Activated CD4-positive, alpha-beta T cell treated with anti-CD3 and anti-CD28 coated beads, Interleukin-2, amount 10 ng/mL, durations not matched to agents 24 days and 14 days (primary cell): ENCODE measurements around the gene ENTPD7. TPM values are rescaled to one million over a fixed set of nuclear protein-coding genes. Genes with fewer than 3 reads are reported as not detected.

Experiments
- DNase-seq: peaks from one replicate; pipeline ENCODE4 v3.0.0; 2022
- H3K27ac Mint-ChIP-seq: one replicate; pipeline ENCODE4 v1.8.0; 2022; ENCODE audit warnings: mild to moderate bottlenecking, mixed read lengths
- H3K27me3 Mint-ChIP-seq: one replicate; pipeline ENCODE4 v1.8.0; 2022; ENCODE audit warnings: mixed read lengths
- H3K36me3 Mint-ChIP-seq: one replicate; pipeline ENCODE4 v1.8.0; 2022; ENCODE audit warnings: low read depth, mild to moderate bottlenecking, mixed read lengths
- H3K4me1 Mint-ChIP-seq: one replicate; pipeline ENCODE4 v1.8.0; 2021; ENCODE audit warnings: mixed read lengths
- H3K4me3 Mint-ChIP-seq: one replicate; pipeline ENCODE4 v1.8.0; 2022; ENCODE audit warnings: mild to moderate bottlenecking, moderate library complexity, mixed read lengths
- H3K9me3 Mint-ChIP-seq: one replicate; pipeline ENCODE4 v1.8.0; 2021; ENCODE audit warnings: mixed read lengths
- intact Hi-C: fragments of 100-400 bp; cut with micrococcal nuclease; formaldehyde crosslinking; loops from one replicate; pipeline ENCODE4 v1.15.1; 2023
- total RNA-seq: library from RNA; stranded (reverse); gene quantifications from 2 replicates; pipeline ENCODE4 v1.2.3, GENCODE V29; 2022

The ENTPD7 gene, protein sequence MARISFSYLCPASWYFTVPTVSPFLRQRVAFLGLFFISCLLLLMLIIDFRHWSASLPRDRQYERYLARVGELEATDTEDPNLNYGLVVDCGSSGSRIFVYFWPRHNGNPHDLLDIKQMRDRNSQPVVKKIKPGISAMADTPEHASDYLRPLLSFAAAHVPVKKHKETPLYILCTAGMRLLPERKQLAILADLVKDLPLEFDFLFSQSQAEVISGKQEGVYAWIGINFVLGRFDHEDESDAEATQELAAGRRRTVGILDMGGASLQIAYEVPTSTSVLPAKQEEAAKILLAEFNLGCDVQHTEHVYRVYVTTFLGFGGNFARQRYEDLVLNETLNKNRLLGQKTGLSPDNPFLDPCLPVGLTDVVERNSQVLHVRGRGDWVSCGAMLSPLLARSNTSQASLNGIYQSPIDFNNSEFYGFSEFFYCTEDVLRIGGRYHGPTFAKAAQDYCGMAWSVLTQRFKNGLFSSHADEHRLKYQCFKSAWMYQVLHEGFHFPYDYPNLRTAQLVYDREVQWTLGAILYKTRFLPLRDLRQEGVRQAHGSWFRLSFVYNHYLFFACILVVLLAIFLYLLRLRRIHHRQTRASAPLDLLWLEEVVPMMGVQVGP
- total RNA-seq, result 8.2 and 8.3 TPM in 2 replicates

- H3K27ac Mint-ChIP-seq, result peak within 1 kb of the TSS; percentile 85
- peak within 1 kb of the TSS; percentile 87 for H3K4me3 Mint-ChIP-seq
- no peaks in the 10 kb centered on the region for H3K9me3 Mint-ChIP-seq
- peaks cover 18% of the 10 kb centered on the region for H3K27me3 Mint-ChIP-seq
- intact Hi-C loops, result loop anchor here (1.0 to 2.0 kb wide), 2 partner anchors 39 to 74 kb away; partner anchors contain the start of genes COX15, CUTC and SLC25A28
- peaks cover 18% of the 10 kb centered on the region for H3K4me1 Mint-ChIP-seq
- DNase-seq, result peak; percentile 97
- peaks cover 7% of the 10 kb centered on the region for H3K36me3 Mint-ChIP-seq
Observed at GRCh38 chr10:99659031-99659867, at the start of gene ENTPD7. Gene ENTPD7, plus strand, starts transcription at chr10:99659509. Its CDS starts 448 bp downstream, at chr10:99659957.

DNA sequence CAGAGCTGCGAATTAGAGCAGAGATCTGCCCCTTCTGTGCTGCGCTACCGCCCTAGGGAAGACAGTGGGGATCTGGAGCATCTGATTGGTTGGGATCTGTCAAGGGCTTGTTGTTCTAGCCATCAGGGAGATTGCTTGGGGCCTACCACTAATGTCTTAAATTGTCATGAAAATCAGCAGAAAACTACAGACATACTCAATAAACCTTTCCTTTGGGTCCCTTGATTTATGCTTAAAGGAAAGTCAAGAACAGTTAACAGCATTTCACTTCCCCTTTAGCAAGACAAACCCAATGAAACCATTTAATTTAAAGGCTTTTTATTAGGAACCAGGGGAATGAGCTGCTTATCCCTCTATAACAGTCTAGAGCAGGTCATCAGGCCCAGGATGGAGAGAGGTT lies 49.1 kb upstream of the ENTPD7 start:
- Mint-ChIP-seq H3K36me3 (peaks cover 33% of the 10 kb centered on the region), H3K9me3 (no peaks in the 10 kb centered on the region), H3K4me1 (peaks cover 11% of the 10 kb centered on the region), H3K27me3 (no peaks in the 10 kb centered on the region), H3K4me3 (no peak overlapping the region), H3K27ac (no peak overlapping the region)
- DNase-seq, result no peak
- intact Hi-C loops, result loop anchor here (10.0 kb wide), 1 partner anchor 1475 kb away; the partner anchor contains the start of gene R3HCC1L

DNA sequence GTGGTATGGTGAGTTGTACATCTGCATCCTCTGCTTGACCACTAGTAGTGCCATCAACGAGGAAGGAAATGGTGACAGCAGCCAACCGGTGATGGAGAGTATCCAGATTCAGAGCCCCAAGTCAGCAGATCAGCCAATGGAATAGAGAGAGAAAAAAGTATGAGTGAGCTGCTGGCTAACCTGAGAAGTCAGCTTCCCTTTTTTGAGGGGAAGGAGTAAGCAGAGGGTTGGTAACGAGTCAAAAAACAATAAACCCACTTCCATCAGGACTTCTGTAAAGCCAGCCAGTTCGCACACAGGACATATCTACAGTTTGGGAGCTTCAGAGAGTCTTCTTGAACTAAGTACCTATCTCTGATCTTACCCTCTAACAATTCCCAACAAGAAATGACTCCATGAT lies 48.0 kb upstream of the ENTPD7 start:
- no peak for DNase-seq
- H3K27ac Mint-ChIP-seq, result no peak overlapping the region
- intact Hi-C loops, result loop anchor here (10.0 kb wide), 1 partner anchor 1477 kb away; the partner anchor contains the start of gene R3HCC1L
- no peak overlapping the region for H3K4me3 Mint-ChIP-seq
- H3K36me3 Mint-ChIP-seq, result peaks cover 42% of the 10 kb centered on the region
- H3K9me3 Mint-ChIP-seq, result no peaks in the 10 kb centered on the region
- peaks cover 20% of the 10 kb centered on the region for H3K4me1 Mint-ChIP-seq
- H3K27me3 Mint-ChIP-seq, result no peaks in the 10 kb centered on the region

GRCh38 chr10:99612167-99612831 lies 47.0 kb upstream of the ENTPD7 start:
- Mint-ChIP-seq H3K27me3 (no peaks in the 10 kb centered on the region), H3K36me3 (peaks cover 44% of the 10 kb centered on the region), H3K9me3 (no peaks in the 10 kb centered on the region), H3K4me1 (peaks cover 29% of the 10 kb centered on the region), H3K27ac (peak overlapping the region; percentile 43), H3K4me3 (no peak overlapping the region)
- intact Hi-C loops, result loop anchor here (1.0 to 10.0 kb wide), 4 partner anchors 52 to 1477 kb away; partner anchors contain the start of gene R3HCC1L
- DNase-seq, result peak; percentile 84

DNA sequence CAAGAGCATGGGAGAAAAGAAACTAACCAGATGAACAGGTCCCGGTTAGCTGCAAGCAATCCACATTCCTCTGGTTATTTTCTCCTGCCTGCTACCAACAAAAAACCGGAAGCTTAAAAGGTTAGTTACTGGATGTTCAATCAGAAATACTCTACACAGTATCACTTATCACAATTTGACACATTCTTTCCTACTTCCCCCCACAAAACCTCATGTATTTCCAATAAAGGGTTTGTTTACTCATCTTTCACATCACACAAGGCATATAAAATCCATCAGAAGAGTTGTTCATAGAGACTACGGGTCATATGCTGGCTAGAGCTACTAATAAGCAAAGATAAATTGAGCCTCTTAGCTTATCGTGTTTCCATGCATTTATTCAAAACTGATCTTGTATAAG lies 43.9 kb upstream of the ENTPD7 start:
- Mint-ChIP-seq H3K9me3 (no peaks in the 10 kb centered on the region), H3K27me3 (no peaks in the 10 kb centered on the region), H3K4me1 (peaks cover 42% of the 10 kb centered on the region), H3K36me3 (peaks cover 48% of the 10 kb centered on the region), H3K27ac (peak overlapping the region; percentile 60), H3K4me3 (peak overlapping the region; percentile 17)
- intact Hi-C loops, result loop anchor here (10.0 kb wide), 1 partner anchor 1481 kb away; the partner anchor contains the start of gene R3HCC1L
- no peak for DNase-seq

DNA sequence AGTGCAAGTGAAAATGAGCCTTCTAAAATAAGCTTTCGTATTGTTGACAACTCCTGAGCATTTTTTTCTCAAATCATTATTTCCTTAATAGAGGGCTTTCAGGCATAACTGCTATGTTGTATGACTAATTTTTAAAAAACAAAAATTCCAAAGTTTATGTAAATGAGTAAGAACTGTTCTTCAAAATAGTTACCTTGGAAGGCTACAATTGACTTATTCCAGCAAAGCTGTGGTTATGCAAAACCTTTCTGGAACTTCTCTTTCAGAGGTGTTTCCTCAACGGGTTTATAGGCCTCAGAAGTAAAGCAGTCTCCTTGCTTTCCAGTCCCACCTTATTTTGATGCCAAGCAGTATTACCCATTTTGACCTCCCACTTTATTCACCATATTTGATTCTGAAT lies 41.6 kb upstream of the ENTPD7 start:
- intact Hi-C loops, result loop anchor here (10.0 kb wide), 1 partner anchor 1483 kb away; the partner anchor contains the start of gene R3HCC1L

GRCh38 chr10:99619090-99619800 lies 40.1 kb upstream of the ENTPD7 start:
- H3K4me3 Mint-ChIP-seq, result peak overlapping the region; percentile 90
- intact Hi-C loops, result loop anchor here (1.0 to 10.0 kb wide), 2 partner anchors 113 to 1484 kb away; partner anchors contain the start of genes COX15, CUTC and R3HCC1L
- H3K27me3 Mint-ChIP-seq, result no peaks in the 10 kb centered on the region
- no peaks in the 10 kb centered on the region for H3K9me3 Mint-ChIP-seq
- peak overlapping the region; percentile 82 for H3K27ac Mint-ChIP-seq
- H3K4me1 Mint-ChIP-seq, result peaks cover 42% of the 10 kb centered on the region
- peak; percentile 75 for DNase-seq
- peaks cover 24% of the 10 kb centered on the region for H3K36me3 Mint-ChIP-seq

More for the DNA sequence above, 41.6 kb upstream of the ENTPD7 start:
- H3K27me3 Mint-ChIP-seq, result no peaks in the 10 kb centered on the region
- peaks cover 30% of the 10 kb centered on the region for H3K36me3 Mint-ChIP-seq
- no peak for DNase-seq
- H3K4me1 Mint-ChIP-seq, result peaks cover 41% of the 10 kb centered on the region
- H3K9me3 Mint-ChIP-seq, result no peaks in the 10 kb centered on the region
- peak overlapping the region; percentile 90 for H3K4me3 Mint-ChIP-seq
- H3K27ac Mint-ChIP-seq, result peak overlapping the region; percentile 6

DNA sequence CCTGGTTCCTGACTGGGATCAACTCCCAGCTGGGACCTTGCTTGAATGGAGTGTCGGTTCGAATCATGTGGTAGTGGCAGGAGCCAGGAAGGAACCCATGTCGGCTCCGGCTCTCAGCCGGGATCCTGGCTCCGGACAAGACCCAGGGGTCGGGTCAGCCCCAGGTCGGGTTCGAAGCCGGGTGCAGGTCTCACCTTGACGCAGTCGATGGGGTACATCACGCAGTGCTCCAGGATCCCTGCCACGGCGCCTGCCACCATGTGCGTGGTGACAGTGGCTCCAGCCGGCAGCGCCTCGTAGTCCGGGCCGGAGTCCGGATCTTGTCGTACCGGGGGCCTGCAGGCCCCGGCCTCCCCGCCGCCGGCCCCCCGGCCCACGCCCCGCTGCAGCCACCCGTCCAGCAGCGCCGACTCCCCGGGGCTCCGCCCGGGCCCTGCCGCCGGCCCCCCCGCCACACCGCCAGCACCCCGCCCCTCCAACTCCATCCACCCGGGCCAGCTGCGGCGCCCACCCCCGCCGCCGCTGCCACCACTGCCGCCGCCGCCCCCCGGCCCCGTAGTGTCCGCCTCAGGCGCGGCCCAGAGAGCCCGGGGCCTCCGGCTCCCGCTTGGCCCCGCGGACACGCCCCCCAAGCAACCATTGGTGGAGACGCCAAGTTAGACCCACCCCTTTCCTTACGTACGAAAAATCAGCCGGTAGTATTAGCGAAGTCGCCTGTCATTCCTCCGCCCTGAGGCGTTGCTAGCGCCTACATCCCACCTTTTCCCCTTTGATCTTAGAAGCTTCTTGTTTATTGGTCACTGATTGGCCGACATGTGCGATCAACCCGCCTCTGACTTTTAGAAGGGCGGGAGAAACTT lies 39.2 kb upstream of the ENTPD7 start, which contains the start of gene SLC25A28:
Gene SLC25A28, minus strand, starts transcription at position 589 of the 860 bp plus-strand sequence. Its CDS starts 104 bp downstream, at position 485.
- Mint-ChIP-seq H3K27me3 (no peaks in the 10 kb centered on the region), H3K4me1 (peaks cover 42% of the 10 kb centered on the region), H3K4me3 (peak within 1 kb of the TSS; percentile 92), H3K27ac (peak within 1 kb of the TSS; percentile 96), H3K9me3 (no peaks in the 10 kb centered on the region), H3K36me3 (peaks cover 24% of the 10 kb centered on the region)
- DNase-seq, result peak; percentile 98
- intact Hi-C loops, result loop anchor here (1.0 to 10.0 kb wide), 5 partner anchors 39 to 1485 kb away; partner anchors contain the start of genes COX15, CUTC, ENTPD7 and GOT1

- Mint-ChIP-seq H3K4me3 (peak overlapping the region; percentile 92), H3K9me3 (no peaks in the 10 kb centered on the region), H3K4me1 (peaks cover 35% of the 10 kb centered on the region)
Observed at GRCh38 chr10:99620711-99621453, 38.4 kb upstream of the ENTPD7 start.

DNA sequence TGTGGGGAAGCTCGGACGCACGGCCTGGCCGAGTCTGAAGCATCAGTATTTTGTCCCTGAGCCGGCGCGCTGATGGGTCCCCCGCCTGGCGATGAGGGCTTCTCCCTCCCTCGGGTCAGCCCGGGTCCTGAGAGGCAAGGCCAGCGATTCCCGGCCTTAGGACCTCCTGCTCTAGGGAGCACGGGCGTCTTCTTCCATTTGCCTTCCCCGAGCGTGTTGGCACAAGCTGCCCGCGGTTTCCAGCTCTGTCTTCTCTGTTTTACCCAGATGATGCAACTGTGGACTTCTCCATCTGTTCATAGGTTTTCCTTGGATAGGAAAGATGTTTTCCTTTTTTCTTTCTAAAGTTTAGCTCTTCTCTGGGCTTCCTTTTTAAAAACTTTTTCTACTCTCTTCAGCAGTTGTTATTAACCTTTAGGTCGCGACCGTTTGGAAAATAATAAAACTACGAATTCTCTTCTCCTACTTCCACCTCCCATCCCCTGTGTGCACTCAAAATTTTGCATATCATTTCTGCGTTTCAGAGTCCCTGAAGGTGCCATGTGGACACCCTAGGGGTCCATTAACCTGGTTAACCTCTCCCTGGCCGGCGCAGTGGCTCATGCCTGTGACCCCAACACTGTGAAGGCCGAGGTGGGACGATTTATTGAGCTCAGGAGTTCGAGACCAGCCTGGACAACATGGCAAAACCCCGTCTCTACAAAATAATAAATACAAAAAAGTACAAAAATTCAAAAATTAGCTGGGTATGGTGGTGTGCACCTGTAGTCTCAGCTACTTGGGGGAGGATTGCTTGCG lies 37.7 kb upstream of the ENTPD7 start:
- H3K27ac Mint-ChIP-seq, result peak overlapping the region; percentile 96
- H3K4me1 Mint-ChIP-seq, result peaks cover 29% of the 10 kb centered on the region
- no peaks in the 10 kb centered on the region for H3K9me3 Mint-ChIP-seq
- intact Hi-C loops, result loop anchor here (2.0 kb wide), 1 partner anchor 89 kb away; no protein-coding TSS in a partner anchor
- peaks cover 12% of the 10 kb centered on the region for H3K36me3 Mint-ChIP-seq
- peak overlapping the region; percentile 92 for H3K4me3 Mint-ChIP-seq
- peaks cover 4% of the 10 kb centered on the region for H3K27me3 Mint-ChIP-seq
- DNase-seq, result no peak

More at GRCh38 chr10:99620711-99621453, 38.4 kb upstream of the ENTPD7 start:
- peak; percentile 97 for DNase-seq
- intact Hi-C loops, result loop anchor here (1.0 to 2.0 kb wide), 3 partner anchors 38 to 191 kb away; partner anchors contain the start of genes ENTPD7 and GOT1
- Mint-ChIP-seq H3K36me3 (peaks cover 16% of the 10 kb centered on the region), H3K27ac (peak overlapping the region; percentile 96), H3K27me3 (no peaks in the 10 kb centered on the region)
